ENCODE data around the gene PDE9A. TPM values are rescaled to one million over a fixed set of nuclear protein-coding genes. Genes with fewer than 3 reads are reported as not detected.
"Not testable (repeated sequence)": the region's sequence is repeated elsewhere in the genome, so short reads cannot be mapped to it uniquely, and the experiment has no call there.

Gene PDE9A
- total RNA-seq, 4 donors from 2014 or later = 2.9 to 16.9 (median 7.0) TPM

- TF ChIP-seq CTCF (IDR thresholded peaks at IDR 0.05) = no peak
- no peak for DNase-seq (ENCODE audit: low spot score)
Observed at GRCh38 chr21:42809577-42810475, 156.4 kb downstream of the PDE9A start.

GRCh38 chr21:42811960-42812359, 158.5 kb downstream of the PDE9A start:
- no peak for DNase-seq (ENCODE audit: low spot score)
- ATAC-seq (ENCODE audit: low FRiP score) = no peak
- no peak for TF ChIP-seq CTCF (IDR thresholded peaks at IDR 0.05)

More at GRCh38 chr21:42809577-42810475, 156.4 kb downstream of the PDE9A start:
- no peak for ATAC-seq (ENCODE audit: low FRiP score)

- ATAC-seq (ENCODE audit: low FRiP score); DNase-seq (ENCODE audit: low spot score): not testable (repeated sequence)
Observed at GRCh38 chr21:42812528-42813241, 159.3 kb downstream of the PDE9A start.

- no peak for TF ChIP-seq CTCF (IDR thresholded peaks at IDR 0.05)
- no peak for ATAC-seq (ENCODE audit: low FRiP score)
Observed at GRCh38 chr21:42815217-42815616, 161.8 kb downstream of the PDE9A start.

GRCh38 chr21:42818328-42818749, 164.9 kb downstream of the PDE9A start:
- TF ChIP-seq CTCF (IDR thresholded peaks at IDR 0.05) = peak in 1 of 3 donors; percentile 61
- ATAC-seq (ENCODE audit: low FRiP score) = no peak

More at GRCh38 chr21:42815217-42815616, 161.8 kb downstream of the PDE9A start:
- DNase-seq (ENCODE audit: low spot score) = no peak

GRCh38 chr21:42819861-42820615, 166.6 kb downstream of the PDE9A start:
- TF ChIP-seq CTCF (IDR thresholded peaks at IDR 0.05) = no peak
- ATAC-seq (ENCODE audit: low FRiP score) = no peak
- DNase-seq (ENCODE audit: low spot score) = no peak

More at GRCh38 chr21:42818328-42818749, 164.9 kb downstream of the PDE9A start:
- no peak for DNase-seq (ENCODE audit: low spot score)
